HepG2 (cell line): ENCODE data around the gene DTNB. TPM values are rescaled to one million over a fixed set of nuclear protein-coding genes. Genes with fewer than 3 reads are reported as not detected.

Source experiments
- ESRRA ChIP-seq: sonication (generic); formaldehyde crosslinking; IDR thresholded peaks from 2 replicates; pipeline ENCODE4 v1.5.1; 2020; ENCODE audit warnings: mild to moderate bottlenecking, low read depth, missing genetic modification reagents
- HDAC1 ChIP-seq: sonication (generic); formaldehyde crosslinking; IDR thresholded peaks from 2 replicates; pipeline ENCODE4 v1.5.1; 2020; ENCODE audit warnings: mild to moderate bottlenecking, missing genetic modification reagents
- HMGXB4 ChIP-seq, 2 experiments: sonication (generic) in 1 of 2; formaldehyde crosslinking in 1 of 2; IDR thresholded peaks; 2 replicates each; pipeline versions ENCODE4 v1.4.0 to v1.6.1; 2018 to 2020; ENCODE audit warnings: missing genetic modification reagents in 2 of 2, borderline replicate concordance in 1 of 2, low read depth in 1 of 2, mild to moderate bottlenecking in 1 of 2, missing biosample characterization in 1 of 2
- HNRNPH1 ChIP-seq: fragments of 200-400 bp; formaldehyde crosslinking; optimal IDR thresholded peaks from 2 replicates; pipeline ENCODE3; 2017; ENCODE audit warnings: mild to moderate bottlenecking, low read depth, low read length
- KLF15 ChIP-seq: sonication (generic); formaldehyde crosslinking; IDR thresholded peaks from 2 replicates; pipeline ENCODE4 v1.8.1; 2023; ENCODE audit warnings: borderline replicate concordance, mild to moderate bottlenecking, inconsistent platforms, missing genetic modification reagents, mixed read lengths
- KLF6 ChIP-seq: IDR thresholded peaks from 2 replicates; pipeline ENCODE4 v1.8.0; 2016; ENCODE audit warnings: missing biosample characterization, missing genetic modification reagents
- PLSCR1 ChIP-seq: sonication (generic); formaldehyde crosslinking; IDR thresholded peaks from 2 replicates; pipeline ENCODE4 v1.5.0; 2020; ENCODE audit warnings: missing genetic modification reagents, mild to moderate bottlenecking, borderline replicate concordance
- SMYD3 ChIP-seq: sonication (generic); formaldehyde crosslinking; IDR thresholded peaks from 2 replicates; pipeline ENCODE4 v1.8.1; 2023; ENCODE audit warnings: mild to moderate bottlenecking, missing genetic modification reagents
- SNAPC5 ChIP-seq: sonication (generic); formaldehyde crosslinking; IDR thresholded peaks from 2 replicates; pipeline ENCODE4 v1.8.1; 2023; ENCODE audit warnings: mild to moderate bottlenecking, missing genetic modification reagents, borderline replicate concordance
- SPEN ChIP-seq: sonication (generic); formaldehyde crosslinking; IDR thresholded peaks from 2 replicates; pipeline ENCODE4 v1.5.1; 2020; ENCODE audit warnings: low read depth, mild to moderate bottlenecking, missing genetic modification reagents
- TBL1XR1 ChIP-seq: fragments of 150-350 bp; IDR thresholded peaks from 2 replicates; pipeline ENCODE4 v1.6.1; 2014; ENCODE audit warnings: borderline replicate concordance, low read length; ENCODE audit not compliant: partially characterized antibody
- THAP11 ChIP-seq: IDR thresholded peaks from 2 replicates; pipeline ENCODE4 v1.6.1; 2016; ENCODE audit warnings: missing biosample characterization, missing genetic modification reagents
- TP53 ChIP-seq: sonication (generic); formaldehyde crosslinking; conservative IDR thresholded peaks from 2 replicates; pipeline ENCODE4 v1.4.0; 2020; ENCODE audit warnings: missing genetic modification reagents
- XBP1 ChIP-seq: sonication (generic); formaldehyde crosslinking; IDR thresholded peaks from 2 replicates; pipeline ENCODE4 v1.5.0; 2020; ENCODE audit warnings: missing genetic modification reagents
- ZBTB20 ChIP-seq: sonication (generic); formaldehyde crosslinking; IDR thresholded peaks from 2 replicates; pipeline ENCODE4 v1.8.1; 2023; ENCODE audit warnings: missing genetic modification reagents, low read depth, mild to moderate bottlenecking, borderline replicate concordance
- ZBTB7A ChIP-seq: sonication (generic); formaldehyde crosslinking; IDR thresholded peaks from 2 replicates; pipeline ENCODE4 v1.8.0; 2022; ENCODE audit warnings: mild to moderate bottlenecking, missing genetic modification reagents
- ZNF3 ChIP-seq: IDR thresholded peaks from 2 replicates; pipeline ENCODE4 v1.7.0; 2017; ENCODE audit warnings: inconsistent platforms
- ZNF430 ChIP-seq: sonication (generic); formaldehyde crosslinking; IDR thresholded peaks from 2 replicates; pipeline ENCODE4 v1.9.0; 2021; ENCODE audit warnings: mild to moderate bottlenecking, missing genetic modification reagents
- polyA plus RNA-seq, 8 experiments: library from polyadenylated mRNA; depleted of rRNA in 3 of 8; stranded (reverse) in 7 of 8; unstranded in 1 of 8; fragments of >200 nt; fragmentation: Illumina TruSeq in 4 of 8; extraction: Trizol in 4 of 8; gene quantifications; 2 replicates each; pipeline versions ENCODE4 v1.2.1 to v1.2.3, GENCODE V29; 2011 to 2016; ENCODE audit warnings: low read depth in 4 of 8, missing spikeins in 1 of 8, mixed read lengths in 1 of 8; ENCODE audit not compliant: insufficient read depth in 1 of 8
- total RNA-seq, 5 experiments: library from RNA; depleted of rRNA; stranded (reverse); fragments of >200 nt; fragmentation: Illumina TruSeq; extraction: Trizol; gene quantifications; 2 replicates each; pipeline ENCODE4 v1.2.3, GENCODE V29; 2016; ENCODE audit warnings: low read depth in 1 of 5
- TF ChIP-seq, protein P1 (sequence below): sonication (generic); formaldehyde crosslinking; IDR thresholded peaks from 2 replicates; pipeline ENCODE4 v1.8.1; 2023; ENCODE audit warnings: mild to moderate bottlenecking, missing genetic modification reagents
- TF ChIP-seq, protein P2 (sequence below): sonication (generic); formaldehyde crosslinking; IDR thresholded peaks from 2 replicates; pipeline ENCODE4 v1.4.0; 2020; ENCODE audit warnings: missing genetic modification reagents, borderline replicate concordance
- TF ChIP-seq, protein P3 (sequence below): sonication (generic); formaldehyde crosslinking; IDR thresholded peaks from 2 replicates; pipeline ENCODE4 v1.4.0; 2020; ENCODE audit warnings: mild to moderate bottlenecking, low read depth, missing genetic modification reagents

The DTNB gene
- total and polyA plus RNA-seq, 2 of the 13 experiments (the other 11 are each of a cell fraction or from before 2014, with no cell fraction given), result 14.4 to 23.9 TPM

- TF ChIP-seq SPEN (CRISPR knock-in tag) (peak; percentile 79), KLF15 (CRISPR knock-in tag) (0 out of 2 replicates have a peak, but pooled peaks have one; percentile 16), HNRNPH1 (no peak), THAP11 (CRISPR knock-in tag) (peak; percentile 72), XBP1 (CRISPR knock-in tag) (no peak), SNAPC5 (CRISPR knock-in tag) (no peak), TBL1XR1 (no peak), SMYD3 (CRISPR knock-in tag) (no peak), HMGXB4 (CRISPR knock-in tag; IDR thresholded peaks at IDR 0.05; ENCODE audit: borderline replicate concordance in 1 of 2, low read depth in 1 of 2) (peak; percentile 78 to 83), ZBTB7A (CRISPR knock-in tag) (peak; percentile 81), KLF6 (CRISPR knock-in tag) (no peak), HDAC1 (no peak), PLSCR1 (CRISPR knock-in tag) (no peak), ZNF430 (CRISPR knock-in tag) (peak; percentile 61; the same call in 1 of the 2 replicates), ZBTB20 (CRISPR knock-in tag) (0 out of 2 replicates have a peak, but pooled peaks have one; percentile 58), ZNF3 (CRISPR knock-in tag) (no peak), TP53 (CRISPR knock-in tag) (no peak), ESRRA (CRISPR knock-in tag) (peak; percentile 45; the same call in 1 of the 2 replicates)
- TF ChIP-seq, protein P1, sequence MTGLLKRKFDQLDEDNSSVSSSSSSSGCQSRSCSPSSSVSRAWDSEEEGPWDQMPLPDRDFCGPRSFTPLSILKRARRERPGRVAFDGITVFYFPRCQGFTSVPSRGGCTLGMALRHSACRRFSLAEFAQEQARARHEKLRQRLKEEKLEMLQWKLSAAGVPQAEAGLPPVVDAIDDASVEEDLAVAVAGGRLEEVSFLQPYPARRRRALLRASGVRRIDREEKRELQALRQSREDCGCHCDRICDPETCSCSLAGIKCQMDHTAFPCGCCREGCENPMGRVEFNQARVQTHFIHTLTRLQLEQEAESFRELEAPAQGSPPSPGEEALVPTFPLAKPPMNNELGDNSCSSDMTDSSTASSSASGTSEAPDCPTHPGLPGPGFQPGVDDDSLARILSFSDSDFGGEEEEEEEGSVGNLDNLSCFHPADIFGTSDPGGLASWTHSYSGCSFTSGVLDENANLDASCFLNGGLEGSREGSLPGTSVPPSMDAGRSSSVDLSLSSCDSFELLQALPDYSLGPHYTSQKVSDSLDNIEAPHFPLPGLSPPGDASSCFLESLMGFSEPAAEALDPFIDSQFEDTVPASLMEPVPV (CRISPR knock-in tag), result 0 out of 2 replicates have a peak, but pooled peaks have one; percentile 26
- TF ChIP-seq, protein P2, sequence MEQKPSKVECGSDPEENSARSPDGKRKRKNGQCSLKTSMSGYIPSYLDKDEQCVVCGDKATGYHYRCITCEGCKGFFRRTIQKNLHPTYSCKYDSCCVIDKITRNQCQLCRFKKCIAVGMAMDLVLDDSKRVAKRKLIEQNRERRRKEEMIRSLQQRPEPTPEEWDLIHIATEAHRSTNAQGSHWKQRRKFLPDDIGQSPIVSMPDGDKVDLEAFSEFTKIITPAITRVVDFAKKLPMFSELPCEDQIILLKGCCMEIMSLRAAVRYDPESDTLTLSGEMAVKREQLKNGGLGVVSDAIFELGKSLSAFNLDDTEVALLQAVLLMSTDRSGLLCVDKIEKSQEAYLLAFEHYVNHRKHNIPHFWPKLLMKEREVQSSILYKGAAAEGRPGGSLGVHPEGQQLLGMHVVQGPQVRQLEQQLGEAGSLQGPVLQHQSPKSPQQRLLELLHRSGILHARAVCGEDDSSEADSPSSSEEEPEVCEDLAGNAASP (CRISPR knock-in tag), result no peak
- TF ChIP-seq, protein P3, sequence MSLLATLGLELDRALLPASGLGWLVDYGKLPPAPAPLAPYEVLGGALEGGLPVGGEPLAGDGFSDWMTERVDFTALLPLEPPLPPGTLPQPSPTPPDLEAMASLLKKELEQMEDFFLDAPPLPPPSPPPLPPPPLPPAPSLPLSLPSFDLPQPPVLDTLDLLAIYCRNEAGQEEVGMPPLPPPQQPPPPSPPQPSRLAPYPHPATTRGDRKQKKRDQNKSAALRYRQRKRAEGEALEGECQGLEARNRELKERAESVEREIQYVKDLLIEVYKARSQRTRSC (CRISPR knock-in tag), result no peak
Observed at GRCh38 chr2:25376750-25377621, 296.4 kb downstream of the DTNB start (continued).
